SU-DHL-6 (cell line): ENCODE data around the gene PTMS.

Experiments
- H2AFZ ChIP-seq: fragments of 200-600 bp; sonication (generic); 2 replicates; pipeline ENCODE4 v1.6.1; 2014; ENCODE audit warnings: low read depth, mild to moderate bottlenecking, moderate library complexity, mixed read lengths, antibody characterized with exemption, low read length; ENCODE audit not compliant: severe bottlenecking
- H3F3A ChIP-seq: fragments of 200-600 bp; shearing (Covaris generic); 2 replicates; pipeline ENCODE4 v1.6.0; 2016; ENCODE audit warnings: antibody characterized with exemption, mild to moderate bottlenecking; ENCODE audit not compliant: insufficient read depth
- H3K27ac ChIP-seq: fragments of 200-600 bp; sonication (generic); 2 replicates; pipeline ENCODE4 v1.5.1; 2016; ENCODE audit warnings: low read depth, mild to moderate bottlenecking, low read length, moderate library complexity, mixed read lengths
- H3K27me3 ChIP-seq: fragments of 200-600 bp; sonication (generic), shearing (Covaris generic); 2 replicates; pipeline ENCODE4 v1.6.0; 2014; ENCODE audit warnings: mild to moderate bottlenecking, low read length
- H3K36me3 ChIP-seq: fragments of 200-600 bp; sonication (generic); 2 replicates; pipeline ENCODE4 v1.6.1; 2014; ENCODE audit warnings: mild to moderate bottlenecking, low read length, mixed read lengths
- H3K4me2 ChIP-seq: fragments of 300-600, 200-600 bp; shearing (Covaris generic), sonication (generic); 2 replicates; pipeline ENCODE4 v1.6.0; 2014; ENCODE audit warnings: low read length, low read depth, mild to moderate bottlenecking; ENCODE audit not compliant: poor library complexity, severe bottlenecking
- H3K4me3 ChIP-seq: fragments of 200-600 bp; sonication (generic); 2 replicates; pipeline ENCODE4 v1.5.1; 2014; ENCODE audit warnings: antibody characterized with exemption, low read length, mild to moderate bottlenecking, mixed read lengths; ENCODE audit not compliant: insufficient read depth, poor library complexity, severe bottlenecking
- H3K79me2 ChIP-seq: fragments of 200-600 bp; sonication (generic); 2 replicates; pipeline ENCODE4 v1.6.1; 2014; ENCODE audit warnings: mild to moderate bottlenecking, low read length, moderate library complexity; ENCODE audit not compliant: insufficient read depth
- H3K9ac ChIP-seq: fragments of 200-600 bp; sonication (generic); 2 replicates; pipeline ENCODE4 v1.7.0; 2014; ENCODE audit warnings: mild to moderate bottlenecking, low read length
- H3K9me2 ChIP-seq: fragments of 200-600 bp; sonication (generic); replicated peaks from 2 replicates; pipeline ENCODE4 v1.6.1; 2014; ENCODE audit warnings: low read length; ENCODE audit not compliant: insufficient read depth
- H3K9me3 ChIP-seq: fragments of 200-600 bp; sonication (generic); 2 replicates; pipeline ENCODE4 v1.6.1; 2014; ENCODE audit warnings: low read length, mixed read lengths; ENCODE audit not compliant: insufficient read depth
- H4K20me1 ChIP-seq: fragments of 200-600 bp; sonication (generic); 2 replicates; pipeline ENCODE4 v1.6.1; 2014; ENCODE audit warnings: low read depth, mild to moderate bottlenecking, antibody characterized with exemption, low read length, moderate library complexity, mixed read lengths
- CTCF ChIP-seq: fragments of 200-600 bp; sonication (generic); IDR thresholded peaks from one replicate; pipeline ENCODE4 v1.5.1; 2017; ENCODE audit warnings: antibody characterized with exemption, mild to moderate bottlenecking, low read length, moderate library complexity; ENCODE audit not compliant: insufficient read depth, poor library complexity, severe bottlenecking
- EZH2phosphoT487 ChIP-seq: fragments of 200-600 bp; sonication (generic), shearing (Covaris generic); conservative IDR thresholded peaks from 2 replicates; pipeline ENCODE4 v1.6.1; 2018; ENCODE audit warnings: mild to moderate bottlenecking, antibody characterized with exemption, low read length, moderate library complexity, mixed read lengths

Gene PTMS

GRCh38 chr12:6757028-6757690, 9.0 kb upstream of the PTMS start:
- Histone ChIP-seq H4K20me1 (no peaks in the 10 kb centered on the region), H3K4me3 (no peak overlapping the region), H3K27me3 (no peaks in the 10 kb centered on the region), H3K27ac (no peak overlapping the region), H3F3A (no peaks in the 10 kb centered on the region), H3K9me3 (no peaks in the 10 kb centered on the region), H3K36me3 (no peaks in the 10 kb centered on the region), H3K9ac (no peak overlapping the region), H2AFZ (no peak overlapping the region), H3K79me2 (peaks cover 7% of the 10 kb centered on the region), H3K4me2 (no peak overlapping the region), H3K9me2 (no peaks in the 10 kb centered on the region)
- TF ChIP-seq CTCF: no peak
- TF ChIP-seq EZH2phosphoT487: no peak

DNA sequence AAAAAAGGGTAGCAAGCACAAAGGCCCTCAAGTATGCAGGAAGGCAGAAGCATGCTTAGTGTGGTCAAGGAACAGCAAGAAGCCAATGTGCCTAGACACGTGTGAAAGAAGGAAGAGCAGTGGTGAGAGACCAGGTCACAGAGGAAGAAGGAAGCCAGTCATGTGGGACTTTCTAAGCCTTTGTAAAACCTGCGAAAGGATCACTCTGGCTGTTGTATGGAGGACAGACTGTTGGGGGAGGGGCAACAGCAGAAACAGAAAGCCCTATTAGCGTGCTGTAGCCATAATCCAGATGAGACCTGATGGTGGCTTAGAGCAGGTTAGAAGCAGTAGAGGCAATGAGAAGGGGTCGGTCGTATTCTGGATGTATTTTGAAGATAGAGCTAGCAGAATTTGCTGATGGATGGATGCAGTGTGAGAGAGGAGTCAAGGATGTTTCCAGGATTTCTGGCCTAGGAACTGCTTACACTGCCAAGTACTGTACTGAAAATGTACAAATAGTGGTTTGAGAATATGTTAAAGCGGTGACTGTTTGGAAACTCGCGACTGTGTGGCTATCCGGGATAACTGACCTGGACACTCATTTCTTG, 7.6 kb upstream of the PTMS start:
- Histone ChIP-seq H3K27ac (no peak overlapping the region), H3F3A (no peaks in the 10 kb centered on the region)
- TF ChIP-seq CTCF (no peak), EZH2phosphoT487 (no peak)

GRCh38 chr12:6759741-6760140, 6.4 kb upstream of the PTMS start:
- H3K9me3 ChIP-seq: no peaks in the 10 kb centered on the region
- no peak overlapping the region for H3K27ac ChIP-seq
- no peaks in the 10 kb centered on the region for H4K20me1 ChIP-seq
- H3K36me3 ChIP-seq: no peaks in the 10 kb centered on the region
- H3K9ac ChIP-seq: no peak overlapping the region
- no peaks in the 10 kb centered on the region for H3K27me3 ChIP-seq
- H3K79me2 ChIP-seq: no peaks in the 10 kb centered on the region
- H2AFZ ChIP-seq: no peak overlapping the region
- no peaks in the 10 kb centered on the region for H3K9me2 ChIP-seq
- no peak overlapping the region for H3K4me3 ChIP-seq
- no peaks in the 10 kb centered on the region for H3F3A ChIP-seq
- H3K4me2 ChIP-seq: no peak overlapping the region
- TF ChIP-seq EZH2phosphoT487 (no peak), CTCF (no peak)

More for the DNA sequence above, 7.6 kb upstream of the PTMS start:
- no peaks in the 10 kb centered on the region for H3K27me3 ChIP-seq
- H3K36me3 ChIP-seq: no peaks in the 10 kb centered on the region
- no peak overlapping the region for H3K4me3 ChIP-seq
- H3K9ac ChIP-seq: no peak overlapping the region
- no peaks in the 10 kb centered on the region for H4K20me1 ChIP-seq
- no peaks in the 10 kb centered on the region for H3K79me2 ChIP-seq
- no peaks in the 10 kb centered on the region for H3K9me2 ChIP-seq
- H3K4me2 ChIP-seq: no peak overlapping the region
- no peak overlapping the region for H2AFZ ChIP-seq
- no peaks in the 10 kb centered on the region for H3K9me3 ChIP-seq
